Measurements from ENCODE around the gene OR2W1.

The OR2W1 gene

DNA sequence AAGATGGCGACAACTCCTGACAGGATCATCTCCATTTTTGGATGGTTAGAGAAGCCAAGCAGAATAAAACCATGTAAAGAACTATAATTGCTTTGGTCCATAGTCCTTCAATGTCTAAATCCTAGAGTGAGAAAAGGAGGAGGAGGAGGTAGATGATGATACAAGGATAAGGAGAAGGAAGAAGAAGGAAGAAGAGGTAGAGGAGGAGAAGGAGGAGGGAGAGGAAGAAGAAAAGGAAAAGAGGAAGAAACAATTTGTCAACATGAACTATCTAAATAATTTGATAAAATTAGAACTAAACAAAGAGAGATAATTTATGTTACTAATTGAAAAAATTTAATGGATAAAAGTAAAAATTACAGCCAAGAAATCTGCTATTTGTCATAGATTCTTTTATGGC lies at the start of gene OR2W1:
Gene OR2W1, minus strand, starts transcription at position 101 of the 400 bp plus-strand sequence. Its CDS starts 0 bp downstream, at position 101.
- in situ Hi-C loops (cut with HindIII; ENCODE audit: low sequenced_read_pairs) = no loop called here

DNA sequence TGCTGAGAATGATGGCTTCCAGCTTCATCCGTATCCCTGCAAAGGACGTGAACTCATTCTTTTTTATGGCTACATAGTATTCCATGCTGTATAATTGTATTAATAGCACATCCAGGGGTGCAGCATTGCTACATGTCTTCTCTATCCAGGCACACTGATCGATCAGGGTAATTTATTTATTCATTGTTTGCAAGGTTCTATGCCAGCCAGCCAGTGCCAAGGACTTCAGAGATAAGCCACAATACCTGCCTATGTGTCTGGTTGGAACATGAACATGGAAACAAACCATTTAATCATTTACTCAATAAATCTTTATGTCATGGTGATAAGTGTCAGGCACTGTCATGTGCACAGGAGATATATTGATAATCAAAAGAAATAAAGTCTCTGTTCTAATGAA lies 48.0 kb upstream of the OR2W1 start:
- in situ Hi-C loops (cut with HindIII; ENCODE audit: low sequenced_read_pairs) = no loop called here

DNA sequence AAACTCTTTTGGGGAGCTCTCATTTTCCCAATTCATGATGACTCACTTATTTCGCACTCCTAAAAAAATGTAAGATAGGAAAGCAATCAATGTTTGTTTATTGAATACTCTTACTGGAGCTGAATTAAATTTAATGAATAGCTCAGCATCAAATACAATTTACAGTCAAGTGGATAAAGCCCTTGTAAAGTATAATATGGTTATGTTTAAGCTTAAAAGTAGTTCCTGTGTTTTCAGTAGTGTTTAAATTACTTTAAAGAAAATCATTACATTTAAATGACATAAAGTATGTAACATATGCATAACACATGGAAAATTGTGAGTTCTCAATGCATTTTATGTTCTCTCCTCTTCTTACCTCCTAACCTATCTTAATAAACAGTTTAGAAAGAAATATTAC lies 42.2 kb upstream of the OR2W1 start, which contains the start of gene OR2B3:
Gene OR2B3, minus strand, starts transcription at position 101 of the 400 bp plus-strand sequence. Its CDS starts 65 bp downstream, at position 36.
- in situ Hi-C loops (cut with HindIII; ENCODE audit: low sequenced_read_pairs) = no loop called here

DNA sequence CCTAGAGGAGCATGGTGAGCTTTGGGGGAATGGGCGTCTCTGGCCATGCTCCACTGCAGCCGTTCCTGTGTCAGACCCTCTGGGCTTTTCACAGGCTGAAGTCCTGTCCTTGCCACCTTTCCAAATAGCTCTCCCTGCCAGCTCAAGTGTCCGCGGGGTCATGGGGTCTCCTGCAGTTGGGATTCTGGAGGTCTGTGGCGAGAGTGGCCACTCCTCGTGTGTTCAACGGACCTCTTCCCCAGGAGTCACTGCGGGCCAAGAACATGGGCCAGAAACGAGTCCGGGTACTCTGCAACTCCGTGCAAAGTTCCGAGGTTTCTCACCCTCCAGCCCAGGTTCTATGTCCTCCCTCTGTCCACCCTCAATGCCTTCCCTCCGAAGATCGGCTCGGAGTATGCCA lies 37.5 kb upstream of the OR2W1 start:
- in situ Hi-C loops (cut with HindIII; ENCODE audit: low sequenced_read_pairs) = no loop called here

DNA sequence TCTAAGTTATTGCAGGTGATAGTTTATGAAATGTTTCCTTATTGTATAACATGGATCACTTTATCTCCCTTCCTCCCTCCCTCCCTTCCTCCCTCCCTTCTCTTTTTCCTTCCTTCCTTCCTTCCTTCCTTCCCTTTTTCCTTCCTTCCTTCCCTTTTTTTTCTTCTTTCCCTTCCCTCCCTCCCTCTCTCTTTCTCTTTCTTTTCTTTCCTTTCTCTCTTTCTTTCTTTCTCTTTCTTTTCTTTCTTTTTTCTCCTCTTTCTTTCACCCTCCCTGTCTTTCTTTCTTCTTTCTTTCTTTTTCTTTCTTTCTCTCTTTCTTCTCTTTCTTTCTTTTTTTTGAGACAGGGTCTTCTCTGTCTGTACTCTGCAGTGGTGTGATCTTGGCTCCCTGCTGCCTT lies 36.3 kb upstream of the OR2W1 start:
- in situ Hi-C loops (cut with HindIII; ENCODE audit: low sequenced_read_pairs) = no loop called here

- in situ Hi-C loops (cut with HindIII; ENCODE audit: low sequenced_read_pairs) = no loop called here
These were observed 34.2 kb upstream of the OR2W1 start for GRCh38 chr6:29079203-29079602.

DNA sequence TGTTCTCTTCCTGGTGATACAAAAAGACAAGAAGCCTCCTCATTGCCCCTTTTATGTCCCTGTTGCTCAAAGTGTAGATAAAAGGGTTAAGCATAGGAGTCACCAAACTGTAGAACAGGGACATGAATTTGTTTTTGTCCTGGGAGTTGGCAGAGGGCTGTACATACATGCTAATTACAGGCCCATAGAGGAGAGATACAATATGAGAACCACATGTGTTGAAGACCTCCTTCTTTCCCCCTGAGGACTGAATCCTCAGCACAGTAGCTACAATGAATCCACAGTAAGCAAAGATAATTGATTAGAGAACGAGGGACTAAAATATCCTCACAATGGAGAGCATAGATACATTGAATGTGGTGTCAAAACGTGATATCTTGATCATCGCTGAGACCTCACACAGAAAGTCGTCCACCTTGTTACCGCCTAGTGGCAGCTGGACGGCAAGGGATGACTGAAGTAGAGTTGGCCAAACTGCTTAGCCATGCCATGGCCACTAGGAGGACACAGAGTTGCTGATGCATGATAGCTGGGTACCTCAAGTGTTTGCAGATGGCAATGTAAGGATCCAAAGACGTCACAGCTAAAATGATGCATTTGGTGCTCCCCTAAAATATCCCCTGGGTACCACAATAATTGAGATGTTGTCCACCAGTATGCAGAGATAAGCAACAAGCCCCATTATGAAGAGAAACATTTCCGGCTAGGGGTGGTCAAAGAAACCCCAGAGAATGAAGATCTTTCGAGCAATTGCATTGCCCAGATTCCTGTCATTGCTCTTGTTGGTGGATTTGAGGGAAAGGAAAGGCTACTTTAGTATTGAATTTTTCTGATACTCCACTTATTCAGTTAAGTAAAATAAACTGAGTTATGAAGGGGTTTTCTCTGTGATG lies 27.1 kb upstream of the OR2W1 start:
- in situ Hi-C loops (cut with HindIII; ENCODE audit: low sequenced_read_pairs) = no loop called here

DNA sequence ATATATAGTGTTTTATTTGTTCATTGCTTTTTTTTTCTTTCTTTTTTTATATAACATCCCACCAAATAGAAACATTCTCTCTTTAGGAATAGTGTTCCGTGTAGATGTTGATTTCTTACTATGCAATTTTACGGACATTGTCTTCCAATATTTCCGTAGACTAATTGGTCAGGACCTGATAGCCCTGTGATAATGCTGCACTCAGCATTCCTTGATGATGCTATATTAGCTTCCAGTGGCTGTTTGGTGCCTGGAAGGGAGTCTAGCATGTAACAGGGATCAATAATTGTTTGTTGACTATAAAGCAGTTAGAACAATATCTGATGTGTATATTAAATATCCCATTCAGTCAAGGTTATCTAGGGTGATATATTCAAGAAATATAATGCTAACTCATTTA lies 6.7 kb upstream of the OR2W1 start:
- in situ Hi-C loops (cut with HindIII; ENCODE audit: low sequenced_read_pairs) = no loop called here

GRCh38 chr6:29035951-29036350 lies 9.0 kb downstream of the OR2W1 start:
- in situ Hi-C loops (cut with HindIII; ENCODE audit: low sequenced_read_pairs) = no loop called here

DNA sequence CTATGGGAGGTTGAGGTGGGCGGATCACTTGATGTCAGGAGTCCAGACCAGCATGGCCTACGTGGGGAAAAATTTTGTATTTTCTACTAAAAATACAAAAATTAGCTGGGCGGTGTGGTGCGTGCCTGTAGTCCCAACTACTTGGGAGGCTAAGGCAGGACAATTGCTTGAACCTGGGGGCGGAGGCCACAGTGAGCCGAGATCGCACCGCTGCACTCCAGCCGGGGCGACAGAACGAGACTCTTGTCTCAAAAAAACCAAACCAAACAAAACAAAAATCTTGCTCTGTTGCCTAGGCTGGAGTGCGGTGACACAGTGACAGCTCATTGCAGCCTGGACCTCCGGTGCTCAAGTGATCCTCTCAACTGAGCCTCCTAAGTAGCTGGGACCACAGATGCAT lies 16.2 kb downstream of the OR2W1 start:
- in situ Hi-C loops (cut with HindIII; ENCODE audit: low sequenced_read_pairs) = no loop called here

GRCh38 chr6:29025927-29026585 lies 18.9 kb downstream of the OR2W1 start:
- in situ Hi-C loops (cut with HindIII; ENCODE audit: low sequenced_read_pairs) = no loop called here

DNA sequence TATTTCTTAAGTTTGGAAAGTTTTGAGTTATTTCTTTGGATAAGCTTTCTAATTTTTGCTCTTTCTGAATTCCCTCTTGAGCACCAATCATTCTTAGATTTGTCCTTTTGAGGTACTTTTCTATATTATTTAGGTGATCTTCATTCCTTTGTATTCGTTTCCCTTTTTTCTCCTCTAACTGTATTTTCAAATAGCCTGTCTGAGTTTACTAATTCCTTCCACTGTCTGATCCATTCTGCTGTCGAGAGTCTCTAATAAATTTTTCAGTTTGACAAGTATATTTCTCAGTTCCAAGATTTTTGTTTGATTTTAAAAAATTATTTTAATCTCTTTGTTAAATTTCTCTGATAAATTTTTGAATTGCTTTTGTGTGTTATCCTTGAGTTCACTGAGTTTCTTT lies 23.5 kb downstream of the OR2W1 start:
- in situ Hi-C loops (cut with HindIII; ENCODE audit: low sequenced_read_pairs) = loop anchor here (25.0 kb wide), 1 partner anchor 184 kb away; no protein-coding TSS in a partner anchor

DNA sequence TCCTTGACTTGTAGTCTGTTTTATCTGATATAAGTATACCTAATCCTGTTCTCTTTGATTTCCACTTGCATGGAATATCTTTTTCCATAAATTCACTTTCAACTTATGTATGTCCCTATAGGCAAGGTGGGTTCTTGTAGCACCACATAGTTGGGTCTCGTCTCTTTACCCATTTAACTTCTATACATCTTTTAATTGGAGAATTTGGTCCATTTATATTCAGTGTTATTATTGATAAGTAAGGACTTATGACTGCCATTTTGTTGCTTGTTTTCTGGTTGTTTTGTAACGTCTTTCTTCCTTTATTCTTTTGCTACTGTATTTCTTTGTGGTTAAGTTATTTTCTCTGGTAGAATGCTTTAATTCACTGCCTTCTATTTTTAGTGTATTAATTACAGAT lies 25.3 kb downstream of the OR2W1 start:
- in situ Hi-C loops (cut with HindIII; ENCODE audit: low sequenced_read_pairs) = loop anchor here (25.0 kb wide), 1 partner anchor 182 kb away; no protein-coding TSS in a partner anchor

DNA sequence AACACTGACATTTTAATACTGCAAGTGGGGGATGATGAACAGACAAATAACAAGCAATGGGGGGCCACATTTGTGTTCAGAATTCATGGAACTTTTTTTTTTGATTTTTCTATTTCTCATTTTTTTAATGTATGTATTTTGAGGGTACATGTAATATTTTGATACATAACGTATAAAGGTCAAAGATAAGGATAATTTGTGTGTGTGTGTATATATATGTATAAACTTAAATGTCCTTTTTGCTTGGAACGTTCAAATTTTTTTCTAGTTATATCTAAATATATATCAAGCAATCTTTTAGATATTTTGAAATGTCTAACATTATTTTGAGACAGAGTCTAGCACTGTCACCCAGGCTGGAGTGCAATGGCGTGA lies 27.6 kb downstream of the OR2W1 start:
- in situ Hi-C loops (cut with HindIII; ENCODE audit: low sequenced_read_pairs) = loop anchor here (25.0 kb wide), 1 partner anchor 180 kb away; no protein-coding TSS in a partner anchor

GRCh38 chr6:29016559-29017427 lies 28.2 kb downstream of the OR2W1 start:
- in situ Hi-C loops (cut with HindIII; ENCODE audit: low sequenced_read_pairs) = loop anchor here (25.0 kb wide), 1 partner anchor 179 kb away; no protein-coding TSS in a partner anchor

DNA sequence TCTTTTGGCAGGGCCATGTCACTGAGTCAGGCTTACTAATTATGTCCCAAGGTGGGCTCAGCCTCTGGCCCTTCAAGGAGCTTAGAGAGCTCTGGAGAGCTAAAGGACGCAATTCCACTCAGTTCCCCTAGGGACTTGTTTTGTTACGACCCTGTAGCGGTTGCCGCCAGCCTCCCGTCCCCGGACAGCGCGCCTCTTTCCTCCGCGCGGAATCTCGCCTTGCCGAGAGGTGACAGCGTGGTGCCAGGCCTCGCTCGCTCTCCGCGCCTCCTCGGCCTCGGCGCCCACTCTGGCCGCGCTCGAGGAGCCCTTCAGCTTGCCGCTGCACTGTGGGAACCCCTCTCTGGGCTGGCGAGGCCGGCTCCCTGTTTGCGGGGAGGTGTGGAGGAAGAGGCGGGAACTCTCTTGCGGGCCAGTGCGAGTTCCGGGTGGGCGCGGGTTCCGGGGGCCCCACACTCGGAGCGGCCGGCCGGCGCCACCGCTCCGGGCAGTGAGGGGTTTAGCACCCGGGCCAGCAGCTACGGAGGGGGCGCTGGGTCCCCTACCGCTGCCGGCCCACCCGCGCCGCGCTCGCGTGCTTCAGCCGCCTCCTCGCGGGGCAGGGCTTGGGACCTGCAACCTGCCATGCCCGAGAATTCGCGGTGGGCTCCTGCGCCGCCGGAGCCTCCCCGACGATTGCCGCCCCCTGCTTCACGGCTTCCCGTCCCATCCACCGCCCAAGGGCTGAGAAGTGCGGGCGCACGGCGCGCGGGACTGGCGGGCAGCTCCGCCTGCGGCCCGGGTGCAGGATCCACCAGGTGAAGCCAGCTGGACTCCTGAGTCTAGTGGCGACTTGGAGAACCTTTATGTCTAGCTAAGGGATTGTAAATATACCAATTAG lies 30.0 kb downstream of the OR2W1 start:
- in situ Hi-C loops (cut with HindIII; ENCODE audit: low sequenced_read_pairs) = loop anchor here (25.0 kb wide), 1 partner anchor 178 kb away; no protein-coding TSS in a partner anchor

- in situ Hi-C loops (cut with HindIII; ENCODE audit: low sequenced_read_pairs) = loop anchor here (25.0 kb wide), 1 partner anchor 174 kb away; no protein-coding TSS in a partner anchor
These were observed 33.7 kb downstream of the OR2W1 start for GRCh38 chr6:29011276-29011734.

- in situ Hi-C loops (cut with HindIII; ENCODE audit: low sequenced_read_pairs) = loop anchor here (10.0 to 25.0 kb wide), 2 partner anchors 115 to 172 kb away; no protein-coding TSS in a partner anchor
These were observed 35.6 kb downstream of the OR2W1 start for GRCh38 chr6:29009358-29009757.

DNA sequence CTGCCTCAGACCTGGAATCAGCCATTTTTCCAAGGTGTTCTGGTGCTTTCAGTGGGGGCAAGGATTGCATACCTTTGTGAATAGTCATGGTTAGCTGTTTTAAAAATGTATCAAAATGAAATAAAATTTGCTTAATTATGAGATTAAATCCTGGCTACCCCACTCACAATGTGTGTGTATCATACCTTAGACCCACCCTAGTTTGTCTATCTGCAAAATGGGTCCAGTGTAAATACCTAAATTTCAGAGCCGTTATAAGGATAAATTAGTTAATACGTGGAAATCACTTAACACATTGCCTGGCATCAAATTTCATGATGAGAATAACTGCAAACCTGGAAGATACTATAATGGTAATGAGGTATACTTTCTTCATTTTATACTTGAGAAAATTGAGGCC lies 36.9 kb downstream of the OR2W1 start:
- in situ Hi-C loops (cut with HindIII; ENCODE audit: low sequenced_read_pairs) = loop anchor here (10.0 to 25.0 kb wide), 2 partner anchors 113 to 171 kb away; no protein-coding TSS in a partner anchor

All from DLD1 (cell line).